SU-DHL-6 (cell line): ENCODE results near the gene UHRF2.

Source experiments
- CTCF ChIP-seq: fragments of 200-600 bp; sonication (generic); IDR thresholded peaks from one replicate; pipeline ENCODE4 v1.5.1; 2017; ENCODE audit warnings: antibody characterized with exemption, mild to moderate bottlenecking, low read length, moderate library complexity; ENCODE audit not compliant: insufficient read depth, poor library complexity, severe bottlenecking
- EZH2phosphoT487 ChIP-seq: fragments of 200-600 bp; sonication (generic), shearing (Covaris generic); conservative IDR thresholded peaks from 2 replicates; pipeline ENCODE4 v1.6.1; 2018; ENCODE audit warnings: mild to moderate bottlenecking, antibody characterized with exemption, low read length, moderate library complexity, mixed read lengths

DNA sequence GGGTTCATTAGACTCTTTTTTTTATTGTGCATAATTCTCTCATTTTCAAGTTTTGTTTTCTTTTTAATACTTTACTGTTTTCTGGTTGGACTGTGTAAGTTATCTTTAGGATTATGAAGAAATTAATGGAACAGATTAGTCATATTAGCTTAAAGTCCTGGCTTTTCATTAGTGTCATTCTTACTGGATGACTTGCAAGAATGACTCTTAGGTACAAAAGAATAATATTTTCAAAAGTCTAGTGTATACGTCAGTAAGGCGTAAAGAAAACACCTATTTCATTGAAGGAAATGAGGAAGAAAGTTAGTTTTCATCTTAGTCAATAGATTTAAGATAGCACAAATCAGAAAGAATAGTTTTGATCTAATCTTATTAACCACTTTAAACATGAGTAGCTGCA, 20.4 kb downstream of the UHRF2 start:
- TF ChIP-seq CTCF (no peak), EZH2phosphoT487 (no peak)
